Right lobe of liver (tissue), 4 donors: Measurements from ENCODE around the gene TIAM2.

Experiments used
- POLR2A ChIP-seq: fragments of 450-650 bp; IDR thresholded peaks from one replicate; pipeline ENCODE4 v1.6.1; 2017; ENCODE audit warnings: antibody characterized with exemption, mild to moderate bottlenecking
- TF ChIP-seq, protein P1 (sequence below), 4 donors: fragments of 200-600 bp in 3 of 4; fragments of 450-650 bp in 1 of 4; IDR thresholded peaks; one replicate each; pipeline versions ENCODE4 v1.5.1 to v1.8.0; 2016 to 2022; ENCODE audit warnings: antibody characterized with exemption in 4 of 4, mild to moderate bottlenecking in 2 of 4
- donor health status: DM: no; HTN: no; CAD: no.
- donor health status: DM: no; HTN: no; CAD: no.
- donor health status: DM: no; HTN: yes; CAD: no.

GRCh38 chr6:155170519-155170918 lies 175.4 kb downstream of the TIAM2 start:
- TF ChIP-seq, protein P1, sequence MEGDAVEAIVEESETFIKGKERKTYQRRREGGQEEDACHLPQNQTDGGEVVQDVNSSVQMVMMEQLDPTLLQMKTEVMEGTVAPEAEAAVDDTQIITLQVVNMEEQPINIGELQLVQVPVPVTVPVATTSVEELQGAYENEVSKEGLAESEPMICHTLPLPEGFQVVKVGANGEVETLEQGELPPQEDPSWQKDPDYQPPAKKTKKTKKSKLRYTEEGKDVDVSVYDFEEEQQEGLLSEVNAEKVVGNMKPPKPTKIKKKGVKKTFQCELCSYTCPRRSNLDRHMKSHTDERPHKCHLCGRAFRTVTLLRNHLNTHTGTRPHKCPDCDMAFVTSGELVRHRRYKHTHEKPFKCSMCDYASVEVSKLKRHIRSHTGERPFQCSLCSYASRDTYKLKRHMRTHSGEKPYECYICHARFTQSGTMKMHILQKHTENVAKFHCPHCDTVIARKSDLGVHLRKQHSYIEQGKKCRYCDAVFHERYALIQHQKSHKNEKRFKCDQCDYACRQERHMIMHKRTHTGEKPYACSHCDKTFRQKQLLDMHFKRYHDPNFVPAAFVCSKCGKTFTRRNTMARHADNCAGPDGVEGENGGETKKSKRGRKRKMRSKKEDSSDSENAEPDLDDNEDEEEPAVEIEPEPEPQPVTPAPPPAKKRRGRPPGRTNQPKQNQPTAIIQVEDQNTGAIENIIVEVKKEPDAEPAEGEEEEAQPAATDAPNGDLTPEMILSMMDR (IDR thresholded peaks at IDR 0.05): no peak
- TF ChIP-seq POLR2A: no peak
